SK-N-SH (cell line): Measurements from ENCODE around the gene FOSB.

Source experiments
- EP300 ChIP-seq, 2 experiments: IDR thresholded peaks; 2 replicates each; pipeline versions ENCODE4 v1.4.0 to v1.6.1; 2012; ENCODE audit warnings: borderline replicate concordance in 1 of 2, low read depth in 1 of 2, low read length in 1 of 2
- FOXJ3 ChIP-seq: sonication (generic); formaldehyde crosslinking; IDR thresholded peaks from 2 replicates; pipeline ENCODE4 v1.5.1; 2020; ENCODE audit warnings: mild to moderate bottlenecking, missing genetic modification reagents
- MEF2A ChIP-seq: IDR thresholded peaks from 2 replicates; pipeline ENCODE4 v1.4.0; 2012; ENCODE audit warnings: low read depth, borderline replicate concordance
- PBX3 ChIP-seq: IDR thresholded peaks from 2 replicates; pipeline ENCODE4; 2012
- RAD21 ChIP-seq: IDR thresholded peaks from 2 replicates; pipeline ENCODE4 v1.6.1; 2012; ENCODE audit warnings: mild to moderate bottlenecking, low read length
- REST ChIP-seq: IDR thresholded peaks from 2 replicates; pipeline ENCODE4 v1.6.1; 2012; ENCODE audit warnings: mild to moderate bottlenecking, low read depth, low read length, moderate library complexity
- SMC3 ChIP-seq: IDR thresholded peaks from 2 replicates; pipeline ENCODE4 v1.6.1; 2012; ENCODE audit warnings: low read depth, low read length, improper control_type of control experiment
- TF ChIP-seq, protein P1 (sequence below): fragments of 200-600 bp; sonication (generic); IDR thresholded peaks from 2 replicates; pipeline ENCODE4 v1.6.1; 2017; ENCODE audit warnings: antibody characterized with exemption, mild to moderate bottlenecking, moderate library complexity
- TF ChIP-seq, protein P2 (sequence below): fragments of 150-350 bp; IDR thresholded peaks from 2 replicates; pipeline ENCODE4 v1.6.1; 2016; ENCODE audit warnings: mild to moderate bottlenecking, low read depth, low read length
- TF ChIP-seq, protein P3 (sequence below): IDR thresholded peaks from 2 replicates; pipeline ENCODE4 v1.4.0; 2012; ENCODE audit warnings: low read depth

DNA sequence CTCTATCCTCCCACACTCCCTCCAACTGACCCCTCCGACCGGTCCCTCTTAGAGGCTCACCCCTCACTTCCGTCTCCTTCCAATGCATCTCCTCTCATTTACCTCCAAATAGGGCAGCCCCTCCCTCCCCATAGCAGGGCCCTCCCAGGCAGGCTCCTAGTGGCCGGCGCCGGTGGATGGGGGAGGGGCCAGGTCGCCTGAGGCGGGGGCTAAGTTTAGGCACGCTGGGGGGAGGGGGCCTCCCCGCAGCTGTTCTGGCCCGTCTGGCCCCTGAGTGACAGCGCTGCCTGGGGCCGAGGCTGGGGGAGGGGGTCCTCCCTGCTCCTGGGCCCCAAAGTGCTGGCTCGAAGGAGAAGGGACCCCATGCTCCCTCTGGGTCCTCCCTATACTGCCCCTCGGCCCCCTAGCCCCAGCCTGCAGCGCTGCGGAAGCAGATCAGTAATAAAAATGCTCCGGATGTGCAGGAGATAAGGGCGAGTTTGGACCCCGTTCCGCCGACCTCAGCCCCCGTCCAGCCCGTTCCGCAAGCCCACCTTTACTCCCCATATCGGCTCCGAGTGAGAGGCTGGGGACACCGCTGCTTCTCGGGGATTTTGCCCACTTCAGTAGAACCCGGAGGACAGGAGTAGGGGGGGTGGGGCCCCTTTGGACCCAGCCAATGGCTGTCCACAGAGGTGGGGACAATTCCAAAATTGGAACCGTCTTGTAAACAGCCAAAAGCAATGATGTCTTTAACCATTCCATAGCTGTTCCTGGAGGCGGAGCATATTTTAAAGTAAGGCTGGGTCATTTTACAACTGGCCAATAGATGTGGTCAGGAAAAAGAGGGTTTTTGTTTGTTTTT is 25.1 kb downstream of the FOSB start:
- TF ChIP-seq, protein P1, sequence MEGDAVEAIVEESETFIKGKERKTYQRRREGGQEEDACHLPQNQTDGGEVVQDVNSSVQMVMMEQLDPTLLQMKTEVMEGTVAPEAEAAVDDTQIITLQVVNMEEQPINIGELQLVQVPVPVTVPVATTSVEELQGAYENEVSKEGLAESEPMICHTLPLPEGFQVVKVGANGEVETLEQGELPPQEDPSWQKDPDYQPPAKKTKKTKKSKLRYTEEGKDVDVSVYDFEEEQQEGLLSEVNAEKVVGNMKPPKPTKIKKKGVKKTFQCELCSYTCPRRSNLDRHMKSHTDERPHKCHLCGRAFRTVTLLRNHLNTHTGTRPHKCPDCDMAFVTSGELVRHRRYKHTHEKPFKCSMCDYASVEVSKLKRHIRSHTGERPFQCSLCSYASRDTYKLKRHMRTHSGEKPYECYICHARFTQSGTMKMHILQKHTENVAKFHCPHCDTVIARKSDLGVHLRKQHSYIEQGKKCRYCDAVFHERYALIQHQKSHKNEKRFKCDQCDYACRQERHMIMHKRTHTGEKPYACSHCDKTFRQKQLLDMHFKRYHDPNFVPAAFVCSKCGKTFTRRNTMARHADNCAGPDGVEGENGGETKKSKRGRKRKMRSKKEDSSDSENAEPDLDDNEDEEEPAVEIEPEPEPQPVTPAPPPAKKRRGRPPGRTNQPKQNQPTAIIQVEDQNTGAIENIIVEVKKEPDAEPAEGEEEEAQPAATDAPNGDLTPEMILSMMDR, result no peak
- no peak for TF ChIP-seq REST
- TF ChIP-seq SMC3, result no peak
- no peak for TF ChIP-seq PBX3
- TF ChIP-seq, protein P2, sequence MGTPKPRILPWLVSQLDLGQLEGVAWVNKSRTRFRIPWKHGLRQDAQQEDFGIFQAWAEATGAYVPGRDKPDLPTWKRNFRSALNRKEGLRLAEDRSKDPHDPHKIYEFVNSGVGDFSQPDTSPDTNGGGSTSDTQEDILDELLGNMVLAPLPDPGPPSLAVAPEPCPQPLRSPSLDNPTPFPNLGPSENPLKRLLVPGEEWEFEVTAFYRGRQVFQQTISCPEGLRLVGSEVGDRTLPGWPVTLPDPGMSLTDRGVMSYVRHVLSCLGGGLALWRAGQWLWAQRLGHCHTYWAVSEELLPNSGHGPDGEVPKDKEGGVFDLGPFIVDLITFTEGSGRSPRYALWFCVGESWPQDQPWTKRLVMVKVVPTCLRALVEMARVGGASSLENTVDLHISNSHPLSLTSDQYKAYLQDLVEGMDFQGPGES, result no peak
- TF ChIP-seq, protein P3, sequence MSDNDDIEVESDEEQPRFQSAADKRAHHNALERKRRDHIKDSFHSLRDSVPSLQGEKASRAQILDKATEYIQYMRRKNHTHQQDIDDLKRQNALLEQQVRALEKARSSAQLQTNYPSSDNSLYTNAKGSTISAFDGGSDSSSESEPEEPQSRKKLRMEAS, result no peak
- TF ChIP-seq EP300 (IDR thresholded peaks at IDR 0.05; ENCODE audit: borderline replicate concordance in 1 of 2, low read depth in 1 of 2, low read length in 1 of 2), result no peak
- TF ChIP-seq FOXJ3 (CRISPR knock-in tag), result no peak
- TF ChIP-seq RAD21, result no peak
- TF ChIP-seq MEF2A, result no peak
